ENCODE results near the gene NUP210L. TPM values are rescaled to one million over a fixed set of nuclear protein-coding genes. Genes with fewer than 3 reads are reported as not detected.

Gene NUP210L
- total and polyA plus RNA-seq, 7 donors, result under 0.01 to 0.01 (median under 0.01) TPM; not detected in 4

- Histone ChIP-seq H3K27ac (peak overlapping the region; percentile 93 to 98 (median 97)), H3K36me3 (peaks cover 6 to 41% (median 13%) of the 10 kb centered on the region in 4 donors)
- no peak for TF ChIP-seq EP300 (IDR thresholded peaks at IDR 0.05)
- no peak for TF ChIP-seq POLR2A (IDR thresholded peaks at IDR 0.05)
- no peak for TF ChIP-seq POLR2AphosphoS5 (IDR thresholded peaks at IDR 0.05)
Measured at GRCh38 chr1:153957744-153958110, 197.1 kb downstream of the NUP210L start.

GRCh38 chr1:153956997-153957715 lies 197.7 kb downstream of the NUP210L start:
- no peaks in the 10 kb centered on the region for H3K9me3 ChIP-seq
- peak overlapping the region; percentile 77 to 98 (median 85) for H3K4me3 ChIP-seq
- no peaks in the 10 kb centered on the region for H3K27me3 ChIP-seq
- peak overlapping the region; percentile 93 to 98 (median 97) for H3K27ac ChIP-seq
- 25 to 37% methylated on average over 6 of the region's 6 CpGs for WGBS, 2 donors
- peaks cover 12 to 47% (median 19%) of the 10 kb centered on the region in 4 donors for H3K36me3 ChIP-seq
- H3K4me1 ChIP-seq, result peaks cover 0 to 48% (median 44%) of the 10 kb centered on the region in 4 donors
- intact Hi-C loops (cut with DNase I), result loop anchor here (5.0 kb wide), 1 partner anchor 35 kb away; the partner anchor contains the start of gene GATAD2B
- DNase-seq, result no peak
- TF ChIP-seq CTCF (IDR thresholded peaks at IDR 0.05) (no peak), EP300 (IDR thresholded peaks at IDR 0.05) (no peak), POLR2A (IDR thresholded peaks at IDR 0.05) (no peak), POLR2AphosphoS5 (IDR thresholded peaks at IDR 0.05) (no peak)

More at GRCh38 chr1:153957744-153958110, 197.1 kb downstream of the NUP210L start:
- no peak for DNase-seq
- Histone ChIP-seq H3K4me1 (peaks cover 0 to 53% (median 49%) of the 10 kb centered on the region in 4 donors), H3K27me3 (no peaks in the 10 kb centered on the region), H3K4me3 (peak overlapping the region; percentile 77 to 98 (median 85)), H3K9me3 (no peaks in the 10 kb centered on the region)
- 0% methylated on average over 13 of the region's 13 CpGs for WGBS, 2 donors
- intact Hi-C loops (cut with DNase I), result loop anchor here (5.0 kb wide), 1 partner anchor 35 kb away; the partner anchor contains the start of gene GATAD2B

- intact Hi-C loops (cut with DNase I), result loop anchor here (5.0 kb wide), 1 partner anchor 33 kb away; the partner anchor contains the start of gene GATAD2B
- no peak for DNase-seq
- Histone ChIP-seq H3K36me3 (peaks cover 31 to 54% (median 36%) of the 10 kb centered on the region in 4 donors), H3K27me3 (no peaks in the 10 kb centered on the region), H3K9me3 (no peaks in the 10 kb centered on the region), H3K4me1 (peaks cover 0 to 36% (median 33%) of the 10 kb centered on the region in 4 donors), H3K4me3 (no peak overlapping the region), H3K27ac (no peak overlapping the region)
- WGBS, 2 donors, result 96 to 97% methylated on average over 10 of the region's 10 CpGs
- no peak for TF ChIP-seq EP300 (IDR thresholded peaks at IDR 0.05)
- no peak for TF ChIP-seq POLR2A (IDR thresholded peaks at IDR 0.05)
Measured at GRCh38 chr1:153954826-153955225, 200.0 kb downstream of the NUP210L start.

- H3K27me3 ChIP-seq, result no peaks in the 10 kb centered on the region
- H3K36me3 ChIP-seq, result peaks cover 31 to 59% (median 43%) of the 10 kb centered on the region in 4 donors
- 80 to 89% methylated on average over 4 of the region's 4 CpGs for WGBS, 2 donors
- TF ChIP-seq POLR2AphosphoS5 (IDR thresholded peaks at IDR 0.05) (no peak), POLR2A (IDR thresholded peaks at IDR 0.05) (no peak), EP300 (IDR thresholded peaks at IDR 0.05) (no peak), CTCF (IDR thresholded peaks at IDR 0.05) (no peak)
- H3K27ac ChIP-seq, result no peak overlapping the region
- H3K4me3 ChIP-seq, result no peak overlapping the region
- H3K9me3 ChIP-seq, result no peaks in the 10 kb centered on the region
- DNase-seq, result no peak
- peaks cover 0 to 27% (median 25%) of the 10 kb centered on the region in 4 donors for H3K4me1 ChIP-seq
- intact Hi-C loops (cut with DNase I), result no loop called here
Measured at GRCh38 chr1:153953859-153954365, 201.0 kb downstream of the NUP210L start.

GRCh38 chr1:153951801-153952200 lies 203.1 kb downstream of the NUP210L start:
- Histone ChIP-seq H3K4me1 (peaks cover 0 to 20% (median 15%) of the 10 kb centered on the region in 4 donors), H3K4me3 (no peak overlapping the region), H3K27ac (no peak overlapping the region), H3K9me3 (no peaks in the 10 kb centered on the region), H3K36me3 (peaks cover 31 to 74% (median 56%) of the 10 kb centered on the region in 4 donors), H3K27me3 (no peaks in the 10 kb centered on the region)
- 92 to 96% methylated on average over 2 of the region's 2 CpGs for WGBS, 2 donors
- intact Hi-C loops (cut with DNase I), result no loop called here
- no peak for DNase-seq
- no peak for TF ChIP-seq POLR2AphosphoS5 (IDR thresholded peaks at IDR 0.05)
- no peak for TF ChIP-seq CTCF (IDR thresholded peaks at IDR 0.05)
- no peak for TF ChIP-seq POLR2A (IDR thresholded peaks at IDR 0.05)
- no peak for TF ChIP-seq EP300 (IDR thresholded peaks at IDR 0.05)

All from sigmoid colon (tissue), 7 donors.